Psoas muscle (tissue), 8 donors: Measurements from ENCODE around the gene TCERG1L. TPM values are rescaled to one million over a fixed set of nuclear protein-coding genes. Genes with fewer than 3 reads are reported as not detected.

Experiments used
- ATAC-seq, 4 donors: fragments of 200-7000 bp; cut with Tn5 transposase; one replicate each; pipeline ENCODE4 v1.9.1; 2020; ENCODE audit warnings: moderate library complexity in 3 of 4, mild to moderate bottlenecking in 2 of 4
- DNase-seq, 2 donors: peaks; one replicate each; pipeline ENCODE4 v3.0.0-alpha.2; 2020
- H3K27ac ChIP-seq: fragments of 200-600 bp; one replicate; pipeline ENCODE4 v1.8.0; 2022
- H3K27me3 ChIP-seq, 3 donors: fragments of 200-600 bp in 1 of 3; one replicate each; pipeline versions ENCODE4 v1.6.1 to v1.8.0; 2013 to 2022; ENCODE audit warnings: low read length in 2 of 3, mild to moderate bottlenecking in 2 of 3, moderate library complexity in 1 of 3; ENCODE audit not compliant: insufficient read depth in 3 of 3
- H3K36me3 ChIP-seq, 2 donors: fragments of 200-600 bp in 1 of 2; one replicate each; pipeline versions ENCODE4 v1.6.1 to v1.8.0; 2013 to 2022; ENCODE audit warnings: low read depth in 1 of 2, mild to moderate bottlenecking in 1 of 2, moderate library complexity in 1 of 2; ENCODE audit not compliant: insufficient read depth in 1 of 2
- H3K4me1 ChIP-seq: fragments of 200-600 bp; one replicate; pipeline ENCODE4 v1.8.0; 2022
- H3K4me3 ChIP-seq: fragments of 200-600 bp; one replicate; pipeline ENCODE4 v1.8.0; 2022; ENCODE audit warnings: mild to moderate bottlenecking
- H3K9me3 ChIP-seq: fragments of 200-600 bp; one replicate; pipeline ENCODE4 v1.8.0; 2022
- WGBS, 3 donors: extraction: QIAGEN DNeasy Blood & Tissue Kit; methylation state at CpG; one replicate each; pipeline versions ENCODE4 v1.1.6 to v1.1.7; 2013; 5-methylcytosine and 5-hydroxymethylcytosine counted together
- intact Hi-C, 2 donors: fragments of 100-400 bp; cut with DNase I; formaldehyde crosslinking; loops; one replicate each; pipeline versions ENCODE4 v1.11.0 to v1.14.2; 2022
- polyA plus RNA-seq, 3 donors: library from polyadenylated mRNA; stranded (reverse); fragments of 200-250 nt; gene quantifications; one replicate each; pipeline ENCODE4 v1.2.3, GENCODE V29; 2013
- total RNA-seq, 4 donors: library from RNA; stranded (reverse); fragmentation: NEBNext Ultra II Directional in 2 of 4; extraction: Animal tissue kit (Norgen Biotek cat#: 25700) in 2 of 4; gene quantifications; one replicate each; pipeline versions ENCODE4 v1.2.1 to v1.2.4, GENCODE V29; 2021 to 2023
- TF ChIP-seq, protein P1 (sequence below): fragments of 200-600 bp; IDR thresholded peaks from one replicate; pipeline ENCODE4 v1.8.0; 2022; ENCODE audit warnings: antibody characterized with exemption
- donor health status: healthy with polysubstance abuse.
- donor health status: DM: no; HTN: no; CAD: no; lungs with moderate emphysema.
- donor health status: Bipolar disorder and iron deficiency.
- donor health status: healthy.
- donor health status: DM: yes; HTN: yes; CAD: no.
- donor health status: DM: no; HTN: no; CAD: no.
- donor health status: DM: no; HTN: no; CAD: no.
- donor health status: DM: yes; HTN: yes; CAD: no.

Gene TCERG1L
- total and polyA plus RNA-seq, 7 donors = 0.01 TPM; not detected in 6

DNA sequence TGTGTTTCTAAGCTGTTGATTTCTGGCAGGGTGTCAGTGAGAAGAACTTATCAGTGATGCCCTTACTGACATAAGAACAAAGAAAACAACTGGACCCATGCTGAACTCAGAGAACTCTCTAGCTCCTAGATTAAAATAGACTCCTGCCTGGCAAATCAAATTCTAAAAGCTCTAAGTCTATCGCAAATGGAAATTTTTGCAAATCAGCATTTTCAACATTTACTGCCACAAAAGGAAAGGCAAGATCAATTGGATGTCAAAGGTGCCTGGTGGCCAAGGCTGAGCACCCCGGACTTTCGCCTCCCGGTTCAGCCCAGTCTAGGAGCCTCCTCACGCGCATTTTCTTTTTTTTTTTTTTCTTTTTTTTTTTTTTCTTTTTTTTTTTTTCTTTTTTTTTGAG, 251.6 kb downstream of the TCERG1L start:
- Histone ChIP-seq H3K4me3 (no peak overlapping the region), H3K36me3 (no peaks in the 10 kb centered on the region), H3K27me3 (peaks cover 0 to 2% (median 0%) of the 10 kb centered on the region in 3 donors), H3K27ac (no peak overlapping the region), H3K4me1 (no peaks in the 10 kb centered on the region), H3K9me3 (no peaks in the 10 kb centered on the region)
- ATAC-seq (no peak), DNase-seq (no peak)
- TF ChIP-seq, protein P1, sequence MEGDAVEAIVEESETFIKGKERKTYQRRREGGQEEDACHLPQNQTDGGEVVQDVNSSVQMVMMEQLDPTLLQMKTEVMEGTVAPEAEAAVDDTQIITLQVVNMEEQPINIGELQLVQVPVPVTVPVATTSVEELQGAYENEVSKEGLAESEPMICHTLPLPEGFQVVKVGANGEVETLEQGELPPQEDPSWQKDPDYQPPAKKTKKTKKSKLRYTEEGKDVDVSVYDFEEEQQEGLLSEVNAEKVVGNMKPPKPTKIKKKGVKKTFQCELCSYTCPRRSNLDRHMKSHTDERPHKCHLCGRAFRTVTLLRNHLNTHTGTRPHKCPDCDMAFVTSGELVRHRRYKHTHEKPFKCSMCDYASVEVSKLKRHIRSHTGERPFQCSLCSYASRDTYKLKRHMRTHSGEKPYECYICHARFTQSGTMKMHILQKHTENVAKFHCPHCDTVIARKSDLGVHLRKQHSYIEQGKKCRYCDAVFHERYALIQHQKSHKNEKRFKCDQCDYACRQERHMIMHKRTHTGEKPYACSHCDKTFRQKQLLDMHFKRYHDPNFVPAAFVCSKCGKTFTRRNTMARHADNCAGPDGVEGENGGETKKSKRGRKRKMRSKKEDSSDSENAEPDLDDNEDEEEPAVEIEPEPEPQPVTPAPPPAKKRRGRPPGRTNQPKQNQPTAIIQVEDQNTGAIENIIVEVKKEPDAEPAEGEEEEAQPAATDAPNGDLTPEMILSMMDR = no peak
- intact Hi-C loops = no loop called here
- WGBS, 3 donors = 90 to 98% (median 94%) methylated on average over 6 of the region's 6 CpGs

DNA sequence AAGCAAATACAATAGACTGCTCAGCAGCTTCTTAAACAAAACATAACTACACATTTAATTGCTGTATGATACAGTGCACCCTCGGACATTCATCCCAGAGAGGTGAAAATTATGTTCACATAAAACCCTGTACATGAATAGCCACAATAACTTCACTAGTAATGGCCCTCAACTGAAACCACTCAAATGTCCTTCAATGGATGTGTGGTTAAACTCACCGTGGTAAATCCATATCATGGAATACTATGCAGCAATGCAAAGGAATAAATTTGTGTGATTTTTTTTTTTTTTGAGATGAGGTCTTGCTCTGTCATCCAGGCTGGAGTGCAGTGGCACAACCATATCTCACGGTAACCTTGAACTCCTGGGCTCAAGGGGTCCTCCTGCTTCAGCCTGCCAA, 252.7 kb downstream of the TCERG1L start:
- Histone ChIP-seq H3K27ac (no peak overlapping the region), H3K4me3 (no peak overlapping the region), H3K27me3 (peaks cover 0 to 2% (median 0%) of the 10 kb centered on the region in 3 donors), H3K36me3 (no peaks in the 10 kb centered on the region), H3K4me1 (no peaks in the 10 kb centered on the region), H3K9me3 (no peaks in the 10 kb centered on the region)
- TF ChIP-seq, protein P1 = no peak
- intact Hi-C loops = no loop called here
- DNase-seq (no peak), ATAC-seq (no peak)
- WGBS, 3 donors = 87 to 93% (median 92%) methylated on average over 3 of the region's 3 CpGs

DNA sequence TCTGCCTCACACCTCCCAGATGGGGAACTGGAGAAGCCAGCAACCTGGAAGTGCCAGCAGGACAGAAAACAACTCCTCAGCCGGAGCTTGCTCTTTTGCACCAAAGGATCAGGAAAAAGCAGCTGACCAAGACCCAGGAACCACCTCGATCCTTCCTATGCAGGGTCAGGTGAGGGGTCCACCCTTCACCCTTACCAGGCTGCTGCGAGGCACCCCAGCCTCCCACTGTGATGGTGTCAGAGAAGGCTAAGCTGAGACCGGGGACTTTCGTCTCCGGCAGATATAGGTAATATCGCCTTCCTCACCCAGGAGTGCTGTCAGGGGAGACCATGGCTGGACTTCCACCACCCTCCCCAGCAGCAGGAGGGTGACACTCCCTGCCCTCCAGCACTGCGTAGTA, 254.7 kb downstream of the TCERG1L start:
- 85 to 87% (median 85%) methylated on average over 8 of the region's 8 CpGs for WGBS, 3 donors
- H3K27me3 ChIP-seq = peaks cover 0 to 2% (median 0%) of the 10 kb centered on the region in 3 donors
- intact Hi-C loops = no loop called here

DNA sequence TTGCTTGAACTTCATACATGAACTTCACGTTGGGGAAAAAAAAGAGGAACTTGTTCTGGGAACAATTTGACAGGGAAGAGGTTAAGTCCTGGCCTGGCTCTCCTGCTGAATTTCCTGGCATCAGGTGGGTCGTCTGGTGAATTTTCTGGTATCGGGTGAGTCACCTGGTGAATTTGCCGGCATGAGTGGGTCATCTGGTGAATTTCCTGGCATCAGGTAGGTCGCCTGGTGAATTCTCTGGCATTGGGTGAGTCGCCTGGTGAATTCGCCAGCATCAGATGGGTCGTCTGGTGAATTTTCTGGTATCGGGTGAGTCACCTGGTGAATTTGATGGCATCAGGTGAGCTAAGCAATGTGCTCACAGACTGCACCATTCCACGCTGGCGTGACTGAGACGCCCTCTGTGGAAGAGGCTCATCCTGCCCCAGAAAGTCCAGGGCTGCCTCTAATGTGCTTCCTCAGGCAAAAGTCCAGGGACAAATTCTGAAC, 255.4 kb downstream of the TCERG1L start:
- no peaks in the 10 kb centered on the region for H3K36me3 ChIP-seq
- DNase-seq = no peak
- TF ChIP-seq, protein P1 = no peak
- no peak overlapping the region for H3K27ac ChIP-seq
- no peaks in the 10 kb centered on the region for H3K4me1 ChIP-seq
- ATAC-seq = no peak
- no peak overlapping the region for H3K4me3 ChIP-seq
- WGBS, 3 donors = 71 to 78% (median 77%) methylated on average over 12 of the region's 12 CpGs
- peaks cover 0 to 2% (median 0%) of the 10 kb centered on the region in 3 donors for H3K27me3 ChIP-seq
- intact Hi-C loops = no loop called here
- no peaks in the 10 kb centered on the region for H3K9me3 ChIP-seq

More for the DNA sequence above, 254.7 kb downstream of the TCERG1L start:
- Histone ChIP-seq H3K9me3 (no peaks in the 10 kb centered on the region), H3K36me3 (no peaks in the 10 kb centered on the region), H3K4me3 (no peak overlapping the region), H3K27ac (no peak overlapping the region), H3K4me1 (no peaks in the 10 kb centered on the region)
- ATAC-seq (no peak), DNase-seq (no peak)
- TF ChIP-seq, protein P1 = no peak

DNA sequence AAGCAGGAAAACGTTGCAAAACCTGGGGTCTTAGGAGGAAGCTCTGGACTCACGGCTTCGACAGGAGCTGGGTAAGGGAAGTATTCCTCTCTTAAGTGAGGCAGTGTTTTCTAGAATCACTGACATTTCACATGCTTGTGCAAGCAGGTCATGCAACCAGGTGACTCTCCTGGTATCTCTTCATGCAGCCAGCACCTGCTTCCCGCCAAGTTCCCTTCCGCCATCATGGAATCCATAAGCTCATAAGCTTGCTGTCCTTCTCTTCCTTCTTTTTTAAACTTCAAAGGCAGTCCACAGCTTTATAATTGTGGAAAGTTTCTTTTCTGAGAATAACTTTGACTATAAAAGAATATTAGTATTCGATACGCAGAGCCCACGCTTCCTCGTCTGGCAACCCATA, 256.1 kb downstream of the TCERG1L start:
- no peak overlapping the region for H3K27ac ChIP-seq
- no peaks in the 10 kb centered on the region for H3K9me3 ChIP-seq
- no peak overlapping the region for H3K4me3 ChIP-seq
- TF ChIP-seq, protein P1 = no peak
- ATAC-seq (no peak), DNase-seq (no peak)
- H3K36me3 ChIP-seq = no peaks in the 10 kb centered on the region
- intact Hi-C loops = no loop called here
- 79 to 86% (median 84%) methylated on average over 9 of the region's 9 CpGs for WGBS, 3 donors
- peaks cover 0 to 2% (median 0%) of the 10 kb centered on the region in 3 donors for H3K27me3 ChIP-seq
- H3K4me1 ChIP-seq = no peaks in the 10 kb centered on the region
